PC-3 (cell line): Measurements from ENCODE around the gene CNTLN. TPM values are rescaled to one million over a fixed set of nuclear protein-coding genes. Genes with fewer than 3 reads are reported as not detected.
A peak's percentile ranks its signal among the peaks of the same experiment; 100 is the strongest.

ENCODE experiments used
- ATAC-seq: fragments of 200-7000 bp; cut with Tn5 transposase; 2 replicates; pipeline ENCODE4 v1.9.1; 2020; ENCODE audit warnings: mild to moderate bottlenecking, moderate library complexity
- BruUV-seq: library from RNA; stranded (reverse); fragments of 400-500 nt; replicated peaks from 2 replicates; lab custom pipeline; 2021; lab: Mats Ljungman, UMichigan
- CTCF ChIA-PET: fragments of 300-600 bp; sonication (Branson Sonifier 250); formaldehyde crosslinking; loops from one replicate; lab custom pipeline; 2022; ENCODE audit warnings: antibody characterized with exemption; lab: Charles Lee
- POLR2A ChIA-PET: fragments of 300-600 bp; sonication (Branson Sonifier 250); formaldehyde crosslinking; loops from one replicate; lab custom pipeline; 2022; ENCODE audit warnings: antibody characterized with exemption; ENCODE audit not compliant: unreplicated experiment; lab: Charles Lee
- DNase-seq: peaks from one replicate; pipeline ENCODE4 v3.0.0-alpha.2; 2015
- H2AFZ ChIP-seq: fragments of 300-600 bp; sonication (generic); 2 replicates; pipeline ENCODE4 v1.6.0; 2016; ENCODE audit warnings: antibody characterized with exemption, low read length
- H3F3A ChIP-seq: fragments of 300-600 bp; sonication (generic); one replicate; pipeline ENCODE4 v1.6.0; 2017; ENCODE audit warnings: antibody characterized with exemption, low read length, control low read depth, mild to moderate bottlenecking; ENCODE audit not compliant: unreplicated experiment
- H3K27ac ChIP-seq: fragments of 300-600 bp; sonication (generic); 2 replicates; pipeline ENCODE4 v1.5.1; 2016; ENCODE audit warnings: mild to moderate bottlenecking, low read length
- H3K27me3 ChIP-seq: fragments of 300-600 bp; sonication (generic); 2 replicates; pipeline ENCODE4 v1.6.1; 2016; ENCODE audit warnings: low read length, mixed read lengths
- H3K36me3 ChIP-seq: fragments of 300-600 bp; sonication (generic); 2 replicates; pipeline ENCODE4 v1.6.1; 2016; ENCODE audit warnings: low read depth, mixed run types, low read length, mixed read lengths
- H3K4me1 ChIP-seq: fragments of 300-600 bp; sonication (generic); 2 replicates; pipeline ENCODE4 v1.5.1; 2016; ENCODE audit warnings: low read length; ENCODE audit not compliant: insufficient read depth
- H3K4me2 ChIP-seq: fragments of 300-600 bp; sonication (generic); 2 replicates; pipeline ENCODE4 v1.6.0; 2016; ENCODE audit warnings: low read length
- H3K4me3 ChIP-seq: fragments of 300-600 bp; sonication (generic); 2 replicates; pipeline ENCODE4 v1.5.1; 2016; ENCODE audit warnings: mild to moderate bottlenecking, low read length, mixed read lengths
- H3K79me2 ChIP-seq: fragments of 300-600 bp; sonication (generic); 2 replicates; pipeline ENCODE4 v1.6.1; 2017; ENCODE audit warnings: low read length, mixed read lengths
- H3K9ac ChIP-seq: fragments of 300-600 bp; sonication (generic); 2 replicates; pipeline ENCODE4 v1.6.0; 2016; ENCODE audit warnings: mild to moderate bottlenecking, low read length
- H3K9me2 ChIP-seq: fragments of 300-600 bp; sonication (generic); replicated peaks from 2 replicates; pipeline ENCODE4 v1.6.1; 2016; ENCODE audit warnings: mixed run types, low read length, mixed read lengths
- H3K9me3 ChIP-seq: fragments of 300-600 bp; sonication (generic); 2 replicates; pipeline ENCODE4 v1.6.1; 2016; ENCODE audit warnings: low read length, mixed read lengths
- H4K20me1 ChIP-seq: fragments of 300-600 bp; sonication (generic); 2 replicates; pipeline ENCODE4 v1.6.1; 2016; ENCODE audit warnings: low read length, mixed read lengths
- CTCF ChIP-seq: fragments of 300-600 bp; sonication (generic); conservative IDR thresholded peaks from 2 replicates; pipeline ENCODE4 v1.5.1; 2017; ENCODE audit warnings: antibody characterized with exemption, low read depth, mild to moderate bottlenecking, low read length
- EZH2 ChIP-seq: fragments of 300-600 bp; sonication (generic); IDR thresholded peaks from one replicate; pipeline ENCODE4 v1.6.1; 2017; ENCODE audit warnings: antibody characterized with exemption, mild to moderate bottlenecking, low read length; ENCODE audit not compliant: unreplicated experiment
- EZH2phosphoT487 ChIP-seq: fragments of 300-600 bp; sonication (generic); IDR thresholded peaks from 2 replicates; pipeline ENCODE4 v1.6.1; 2018; ENCODE audit warnings: mild to moderate bottlenecking, antibody characterized with exemption, low read length, borderline replicate concordance
- intact Hi-C: fragments of 100-400 bp; cut with micrococcal nuclease; formaldehyde crosslinking; loops from 2 replicates; pipeline ENCODE4 v1.9.0; 2023
- total RNA-seq: library from RNA; depleted of rRNA; stranded (reverse); fragments of >200 nt; gene quantifications from 2 replicates; pipeline ENCODE4 v1.2.3, GENCODE V29; 2014

CNTLN gene
- total RNA-seq, 1 experiment from 2014 or later = 6.9 TPM

- H3K9me3 ChIP-seq = no peaks in the 10 kb centered on the region
- no peak overlapping the region for H3K4me3 ChIP-seq
- no peak overlapping the region for H3K4me2 ChIP-seq
- ChIA-PET CTCF (no interaction called here), POLR2A (no interaction called here)
- no peaks in the 10 kb centered on the region for H3F3A ChIP-seq
- H3K9me2 ChIP-seq = no peaks in the 10 kb centered on the region
- no peaks in the 10 kb centered on the region for H3K27me3 ChIP-seq
- intact Hi-C loops = no loop called here
- H4K20me1 ChIP-seq = no peaks in the 10 kb centered on the region
- no peaks in the 10 kb centered on the region for H3K79me2 ChIP-seq
- ATAC-seq (peak; percentile 18; the same call in 1 of the 2 replicates), DNase-seq (peak; percentile 3)
- H3K27ac ChIP-seq = no peak overlapping the region
- no TSS peak for BruUV-seq
- H2AFZ ChIP-seq = no peak overlapping the region
- H3K36me3 ChIP-seq = no peaks in the 10 kb centered on the region
- H3K9ac ChIP-seq = no peak overlapping the region
- no peaks in the 10 kb centered on the region for H3K4me1 ChIP-seq
- no peak for TF ChIP-seq EZH2
- TF ChIP-seq EZH2phosphoT487 = no peak
- no peak for TF ChIP-seq CTCF
Measured at GRCh38 chr9:17229945-17230560, 95.2 kb downstream of the CNTLN start.

- no peaks in the 10 kb centered on the region for H4K20me1 ChIP-seq
- no peaks in the 10 kb centered on the region for H3K79me2 ChIP-seq
- no peaks in the 10 kb centered on the region for H3K4me1 ChIP-seq
- no peaks in the 10 kb centered on the region for H3K36me3 ChIP-seq
- no peaks in the 10 kb centered on the region for H3F3A ChIP-seq
- H3K27me3 ChIP-seq = no peaks in the 10 kb centered on the region
- no peak overlapping the region for H3K4me3 ChIP-seq
- ChIA-PET CTCF (no interaction called here), POLR2A (no interaction called here)
- H3K9ac ChIP-seq = no peak overlapping the region
- intact Hi-C loops = no loop called here
- ATAC-seq = no peak
- no peak overlapping the region for H2AFZ ChIP-seq
- DNase-seq = no peak
- BruUV-seq = no TSS peak
- no peak overlapping the region for H3K4me2 ChIP-seq
- no peaks in the 10 kb centered on the region for H3K9me3 ChIP-seq
- no peak for TF ChIP-seq EZH2phosphoT487
- no peak for TF ChIP-seq CTCF
- no peak for TF ChIP-seq EZH2
- H3K27ac ChIP-seq = no peak overlapping the region
- H3K9me2 ChIP-seq = no peaks in the 10 kb centered on the region
Measured at GRCh38 chr9:17230646-17231045, 95.8 kb downstream of the CNTLN start.

GRCh38 chr9:17236147-17236546, 101.3 kb downstream of the CNTLN start:
- H3K9me3 ChIP-seq = no peaks in the 10 kb centered on the region
- ATAC-seq = no peak
- BruUV-seq = no TSS peak
- ChIA-PET CTCF (no interaction called here), POLR2A (no interaction called here)
- H3K27ac ChIP-seq = no peak overlapping the region
- H3K4me2 ChIP-seq = no peak overlapping the region
- no peaks in the 10 kb centered on the region for H3K79me2 ChIP-seq
- intact Hi-C loops = no loop called here
- H3K4me3 ChIP-seq = no peak overlapping the region
- no peak for DNase-seq
- no peaks in the 10 kb centered on the region for H3K36me3 ChIP-seq
- H3K4me1 ChIP-seq = no peaks in the 10 kb centered on the region
- H3K27me3 ChIP-seq = no peaks in the 10 kb centered on the region
- no peak for TF ChIP-seq EZH2
- TF ChIP-seq EZH2phosphoT487 = no peak
- TF ChIP-seq CTCF = no peak
- no peak overlapping the region for H2AFZ ChIP-seq
- no peaks in the 10 kb centered on the region for H4K20me1 ChIP-seq
- no peaks in the 10 kb centered on the region for H3K9me2 ChIP-seq
- H3F3A ChIP-seq = no peaks in the 10 kb centered on the region
- no peak overlapping the region for H3K9ac ChIP-seq
